ENCODE data around the gene DDX3X. TPM values are rescaled to one million over a fixed set of nuclear protein-coding genes. Genes with fewer than 3 reads are reported as not detected.
"Not testable (repeated sequence)": the region's sequence is repeated elsewhere in the genome, so short reads cannot be mapped to it uniquely, and the experiment has no call there.

Gene DDX3X
- total RNA-seq, 1 donor: 160 TPM

DNA sequence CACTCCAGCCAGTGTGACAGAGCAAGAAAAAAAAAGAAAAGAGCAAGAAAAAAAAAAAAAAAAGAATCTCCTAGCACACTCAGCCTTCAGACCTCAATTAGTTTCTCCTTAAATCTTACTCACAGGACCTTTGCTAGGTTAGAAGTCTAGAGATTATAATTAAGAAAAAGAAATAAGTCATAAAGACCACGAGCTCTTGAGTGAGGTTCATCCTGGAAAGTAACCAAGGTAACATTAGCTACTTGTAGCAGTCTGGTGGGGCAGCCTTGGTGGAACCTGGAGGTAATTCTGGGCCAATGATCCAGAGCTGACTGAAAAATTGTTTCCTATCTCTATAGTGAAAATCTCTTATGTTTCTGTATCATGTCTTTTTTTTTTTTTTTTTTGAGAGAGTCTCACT lies 21.2 kb upstream of the DDX3X start:
- no peak overlapping the region for H3K4me3 ChIP-seq (ENCODE audit: insufficient read depth, low read length)
- H2AFZ ChIP-seq (ENCODE audit: low read length): no peak overlapping the region
- peak; percentile 4 for DNase-seq (ENCODE audit: insufficient read length, low spot score, missing footprints)
- no peaks in the 10 kb centered on the region for H3K36me3 ChIP-seq (ENCODE audit: insufficient read depth, low read length)
- no peak overlapping the region for H3K27ac ChIP-seq (ENCODE audit: low read depth, low read length)
- no peaks in the 10 kb centered on the region for H3K79me2 ChIP-seq (ENCODE audit: insufficient read depth, low read length)
- H3K27me3 ChIP-seq (ENCODE audit: insufficient read depth, low read length): no peaks in the 10 kb centered on the region
- no peaks in the 10 kb centered on the region for H3K9me3 ChIP-seq (ENCODE audit: low read depth, low read length)
- H4K20me1 ChIP-seq (ENCODE audit: insufficient read depth, low read length): no peaks in the 10 kb centered on the region
- peaks cover 17% of the 10 kb centered on the region for H3K4me1 ChIP-seq (ENCODE audit: insufficient read depth, low read length)
- TF ChIP-seq, protein P1, sequence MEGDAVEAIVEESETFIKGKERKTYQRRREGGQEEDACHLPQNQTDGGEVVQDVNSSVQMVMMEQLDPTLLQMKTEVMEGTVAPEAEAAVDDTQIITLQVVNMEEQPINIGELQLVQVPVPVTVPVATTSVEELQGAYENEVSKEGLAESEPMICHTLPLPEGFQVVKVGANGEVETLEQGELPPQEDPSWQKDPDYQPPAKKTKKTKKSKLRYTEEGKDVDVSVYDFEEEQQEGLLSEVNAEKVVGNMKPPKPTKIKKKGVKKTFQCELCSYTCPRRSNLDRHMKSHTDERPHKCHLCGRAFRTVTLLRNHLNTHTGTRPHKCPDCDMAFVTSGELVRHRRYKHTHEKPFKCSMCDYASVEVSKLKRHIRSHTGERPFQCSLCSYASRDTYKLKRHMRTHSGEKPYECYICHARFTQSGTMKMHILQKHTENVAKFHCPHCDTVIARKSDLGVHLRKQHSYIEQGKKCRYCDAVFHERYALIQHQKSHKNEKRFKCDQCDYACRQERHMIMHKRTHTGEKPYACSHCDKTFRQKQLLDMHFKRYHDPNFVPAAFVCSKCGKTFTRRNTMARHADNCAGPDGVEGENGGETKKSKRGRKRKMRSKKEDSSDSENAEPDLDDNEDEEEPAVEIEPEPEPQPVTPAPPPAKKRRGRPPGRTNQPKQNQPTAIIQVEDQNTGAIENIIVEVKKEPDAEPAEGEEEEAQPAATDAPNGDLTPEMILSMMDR (IDR thresholded peaks at IDR 0.05; ENCODE audit: extremely low read depth, low read depth, low read length): no peak
- H3K4me2 ChIP-seq (ENCODE audit: insufficient read depth, low read length): no peak overlapping the region

DNA sequence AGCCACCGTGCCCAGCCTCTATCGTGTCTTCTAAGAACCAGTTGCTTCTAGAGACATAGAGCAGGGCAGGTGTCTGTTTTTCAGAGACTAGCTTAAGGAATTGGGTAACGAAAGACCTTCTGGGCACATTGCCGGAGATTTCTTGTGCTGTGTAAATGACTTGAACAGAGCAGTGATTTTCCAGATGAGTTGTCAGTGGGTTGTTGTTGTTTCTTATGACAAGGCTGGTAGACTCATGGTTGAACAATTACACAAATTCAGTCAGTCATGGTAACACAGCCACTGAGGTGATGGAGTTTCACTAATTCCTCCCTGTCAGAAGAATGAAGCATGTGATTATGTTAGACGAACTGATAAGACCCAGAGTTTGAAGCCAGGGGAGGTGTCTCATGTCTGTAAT lies 20.5 kb upstream of the DDX3X start:
- Histone ChIP-seq H3K27ac (ENCODE audit: low read depth, low read length) (peak overlapping the region; percentile 70), H3K4me3 (ENCODE audit: insufficient read depth, low read length) (no peak overlapping the region), H3K27me3 (ENCODE audit: insufficient read depth, low read length) (no peaks in the 10 kb centered on the region), H3K79me2 (ENCODE audit: insufficient read depth, low read length) (no peaks in the 10 kb centered on the region), H3K9me3 (ENCODE audit: low read depth, low read length) (no peaks in the 10 kb centered on the region), H3K4me1 (ENCODE audit: insufficient read depth, low read length) (peaks cover 17% of the 10 kb centered on the region), H3K4me2 (ENCODE audit: insufficient read depth, low read length) (no peak overlapping the region), H2AFZ (ENCODE audit: low read length) (no peak overlapping the region), H3K36me3 (ENCODE audit: insufficient read depth, low read length) (no peaks in the 10 kb centered on the region), H4K20me1 (ENCODE audit: insufficient read depth, low read length) (no peaks in the 10 kb centered on the region)
- TF ChIP-seq, protein P1 (IDR thresholded peaks at IDR 0.05; ENCODE audit: extremely low read depth, low read depth, low read length): no peak
- peak; percentile 73 for DNase-seq (ENCODE audit: insufficient read length, low spot score, missing footprints)

DNA sequence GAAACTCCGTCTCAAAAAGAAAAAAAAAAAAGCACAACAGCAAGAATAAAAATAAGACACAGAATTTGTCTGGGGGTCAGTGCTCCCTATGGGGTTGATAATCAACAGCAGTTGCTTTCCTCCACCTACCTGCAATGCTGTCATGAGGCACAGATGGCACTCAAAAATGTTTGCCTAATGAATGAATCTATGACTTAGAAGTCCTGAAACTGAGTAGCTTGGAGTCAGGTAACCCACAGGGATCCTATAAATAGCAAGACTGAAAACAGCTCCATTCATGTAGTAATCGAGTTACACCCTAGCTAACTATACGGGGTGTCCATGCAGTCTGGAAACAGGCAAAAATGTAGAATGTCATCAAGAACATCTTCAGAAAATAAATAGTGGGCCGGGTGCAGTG lies 19.8 kb upstream of the DDX3X start:
- Histone ChIP-seq H3K4me1 (ENCODE audit: insufficient read depth, low read length) (peaks cover 14% of the 10 kb centered on the region), H2AFZ (ENCODE audit: low read length) (no peak overlapping the region), H3K79me2 (ENCODE audit: insufficient read depth, low read length) (no peaks in the 10 kb centered on the region), H3K4me2 (ENCODE audit: insufficient read depth, low read length) (no peak overlapping the region), H3K27me3 (ENCODE audit: insufficient read depth, low read length) (no peaks in the 10 kb centered on the region), H3K36me3 (ENCODE audit: insufficient read depth, low read length) (no peaks in the 10 kb centered on the region), H3K9me3 (ENCODE audit: low read depth, low read length) (no peaks in the 10 kb centered on the region), H3K27ac (ENCODE audit: low read depth, low read length) (peak overlapping the region; percentile 70), H4K20me1 (ENCODE audit: insufficient read depth, low read length) (no peaks in the 10 kb centered on the region), H3K4me3 (ENCODE audit: insufficient read depth, low read length) (no peak overlapping the region)
- TF ChIP-seq, protein P1 (IDR thresholded peaks at IDR 0.05; ENCODE audit: extremely low read depth, low read depth, low read length): no peak
- peak; percentile 6 for DNase-seq (ENCODE audit: insufficient read length, low spot score, missing footprints)

DNA sequence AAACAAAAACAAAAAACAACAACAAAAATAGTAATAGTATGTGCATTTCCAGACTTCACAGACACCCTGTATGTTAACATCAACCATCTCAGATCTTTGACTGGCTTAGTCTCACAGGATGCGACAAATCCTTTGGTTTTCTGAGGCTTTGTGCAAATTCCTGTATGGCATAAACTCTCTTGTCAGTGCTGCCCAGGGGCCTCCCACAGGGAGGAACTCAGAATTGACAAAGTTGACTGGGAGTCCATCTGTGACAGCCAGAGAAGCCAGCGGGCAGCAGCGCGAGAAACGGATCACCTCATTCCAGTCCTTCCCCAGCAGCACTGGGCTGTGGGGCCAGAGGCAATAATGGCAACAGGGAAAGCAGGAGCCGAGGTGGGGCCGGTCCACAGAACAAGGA lies 19.1 kb upstream of the DDX3X start:
- no peaks in the 10 kb centered on the region for H3K79me2 ChIP-seq (ENCODE audit: insufficient read depth, low read length)
- H2AFZ ChIP-seq (ENCODE audit: low read length): no peak overlapping the region
- no peak overlapping the region for H3K4me2 ChIP-seq (ENCODE audit: insufficient read depth, low read length)
- no peaks in the 10 kb centered on the region for H4K20me1 ChIP-seq (ENCODE audit: insufficient read depth, low read length)
- H3K9me3 ChIP-seq (ENCODE audit: low read depth, low read length): no peaks in the 10 kb centered on the region
- DNase-seq (ENCODE audit: insufficient read length, low spot score, missing footprints): peak; percentile 30
- H3K4me1 ChIP-seq (ENCODE audit: insufficient read depth, low read length): peaks cover 14% of the 10 kb centered on the region
- no peak overlapping the region for H3K27ac ChIP-seq (ENCODE audit: low read depth, low read length)
- no peaks in the 10 kb centered on the region for H3K27me3 ChIP-seq (ENCODE audit: insufficient read depth, low read length)
- TF ChIP-seq, protein P1 (IDR thresholded peaks at IDR 0.05; ENCODE audit: extremely low read depth, low read depth, low read length): no peak
- H3K36me3 ChIP-seq (ENCODE audit: insufficient read depth, low read length): no peaks in the 10 kb centered on the region
- H3K4me3 ChIP-seq (ENCODE audit: insufficient read depth, low read length): no peak overlapping the region

DNA sequence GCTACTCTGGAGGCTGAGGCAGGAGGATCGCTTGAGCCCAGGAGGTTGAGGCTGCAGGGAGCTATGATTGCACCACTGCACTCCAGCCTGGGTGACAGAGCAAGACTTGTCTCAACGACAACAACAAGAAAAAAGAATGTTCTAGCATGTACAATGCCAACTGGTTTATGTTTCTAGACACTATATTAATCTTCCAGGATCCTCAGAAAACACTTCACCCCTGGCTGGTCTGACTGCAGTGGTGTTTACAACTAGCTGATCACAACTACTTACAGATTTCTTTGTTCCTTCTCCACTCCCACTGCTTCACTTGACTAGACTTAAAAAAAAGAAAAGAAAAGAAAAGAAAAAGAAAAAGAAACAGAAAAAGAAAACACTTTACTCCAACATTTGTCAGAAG lies 17.7 kb upstream of the DDX3X start:
- H3K79me2 ChIP-seq (ENCODE audit: insufficient read depth, low read length); DNase-seq (ENCODE audit: insufficient read length, low spot score, missing footprints); H3K36me3 ChIP-seq (ENCODE audit: insufficient read depth, low read length); H3K27ac ChIP-seq (ENCODE audit: low read depth, low read length); H4K20me1 ChIP-seq (ENCODE audit: insufficient read depth, low read length); H3K9me3 ChIP-seq (ENCODE audit: low read depth, low read length); H3K4me3 ChIP-seq (ENCODE audit: insufficient read depth, low read length); H2AFZ ChIP-seq (ENCODE audit: low read length); H3K27me3 ChIP-seq (ENCODE audit: insufficient read depth, low read length); H3K4me2 ChIP-seq (ENCODE audit: insufficient read depth, low read length): not testable (repeated sequence)
- peaks cover 14% of the 10 kb centered on the region for H3K4me1 ChIP-seq (ENCODE audit: insufficient read depth, low read length)

Measured in osteoblast (primary cell).